B cell (primary cell): Measurements from ENCODE around the gene SLC1A2.

Experiments used
- EZH2 ChIP-seq: IDR thresholded peaks from 2 replicates; pipeline ENCODE4 v1.6.1; 2012; ENCODE audit warnings: borderline replicate concordance, low read depth, mild to moderate bottlenecking, moderate library complexity, low read length; ENCODE audit not compliant: insufficient read depth, poor library complexity, severe bottlenecking
- TF ChIP-seq, protein P1 (sequence below): fragments of 200-600 bp; IDR thresholded peaks from one replicate; pipeline ENCODE4 v1.8.0; 2022; ENCODE audit warnings: antibody characterized with exemption, mild to moderate bottlenecking

DNA sequence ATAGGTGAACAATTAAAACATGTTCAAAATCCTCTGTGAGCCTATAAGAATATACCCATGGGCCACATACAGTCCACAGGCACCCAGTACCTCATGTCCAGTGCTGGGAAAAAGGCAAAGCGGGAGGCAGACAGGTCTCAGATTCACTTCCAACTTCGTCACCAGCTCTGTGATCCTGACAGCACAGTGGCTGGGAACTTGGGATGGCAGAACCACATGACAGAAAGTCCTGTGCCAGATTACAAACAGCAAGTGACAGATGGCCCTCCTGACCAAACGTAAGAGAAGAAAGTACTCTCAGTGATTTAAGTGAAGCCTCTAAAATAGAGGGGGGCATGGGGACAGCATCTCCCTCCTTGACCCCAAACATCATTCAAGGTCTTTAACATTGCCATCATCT is 5.8 kb downstream of the SLC1A2 start:
- TF ChIP-seq, protein P1, sequence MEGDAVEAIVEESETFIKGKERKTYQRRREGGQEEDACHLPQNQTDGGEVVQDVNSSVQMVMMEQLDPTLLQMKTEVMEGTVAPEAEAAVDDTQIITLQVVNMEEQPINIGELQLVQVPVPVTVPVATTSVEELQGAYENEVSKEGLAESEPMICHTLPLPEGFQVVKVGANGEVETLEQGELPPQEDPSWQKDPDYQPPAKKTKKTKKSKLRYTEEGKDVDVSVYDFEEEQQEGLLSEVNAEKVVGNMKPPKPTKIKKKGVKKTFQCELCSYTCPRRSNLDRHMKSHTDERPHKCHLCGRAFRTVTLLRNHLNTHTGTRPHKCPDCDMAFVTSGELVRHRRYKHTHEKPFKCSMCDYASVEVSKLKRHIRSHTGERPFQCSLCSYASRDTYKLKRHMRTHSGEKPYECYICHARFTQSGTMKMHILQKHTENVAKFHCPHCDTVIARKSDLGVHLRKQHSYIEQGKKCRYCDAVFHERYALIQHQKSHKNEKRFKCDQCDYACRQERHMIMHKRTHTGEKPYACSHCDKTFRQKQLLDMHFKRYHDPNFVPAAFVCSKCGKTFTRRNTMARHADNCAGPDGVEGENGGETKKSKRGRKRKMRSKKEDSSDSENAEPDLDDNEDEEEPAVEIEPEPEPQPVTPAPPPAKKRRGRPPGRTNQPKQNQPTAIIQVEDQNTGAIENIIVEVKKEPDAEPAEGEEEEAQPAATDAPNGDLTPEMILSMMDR: no peak
- no peak for TF ChIP-seq EZH2
